NK-92 (cell line): ENCODE measurements around the gene RNF7.
"Not testable (repeated sequence)": the region's sequence is repeated elsewhere in the genome, so short reads cannot be mapped to it uniquely, and the experiment has no call there.

Experiments used
- DNase-seq: peaks from one replicate; lab custom pipeline; 2025; ENCODE audit not compliant: unreplicated experiment; lab: John Stamatoyannopoulos, UW

Gene RNF7

GRCh38 chr3:141735176-141735575 lies 2.9 kb upstream of the RNF7 start:
- DNase-seq: no peak

- DNase-seq: no peak
Measured at GRCh38 chr3:141735770-141736465, 2.2 kb upstream of the RNF7 start.

GRCh38 chr3:141737093-141737492 lies 1.0 kb upstream of the RNF7 start:
- DNase-seq: no peak

DNA sequence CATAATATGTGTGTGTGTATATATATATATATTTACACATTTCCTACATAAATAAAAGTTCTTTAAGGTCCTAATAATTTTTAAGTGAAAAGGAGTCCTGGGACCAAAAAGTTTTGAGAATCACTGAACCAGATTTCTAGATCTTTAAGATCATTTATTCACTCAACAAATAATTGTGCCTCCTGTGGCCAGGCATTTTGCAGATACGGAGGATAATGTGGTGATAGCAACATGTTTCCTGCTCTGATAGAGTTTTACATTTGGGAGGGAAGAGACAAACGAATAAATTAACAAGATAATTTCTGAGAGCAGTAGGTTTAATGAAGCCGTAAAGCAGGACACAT lies 448 bp upstream of the RNF7 start:
- DNase-seq: no peak

DNA sequence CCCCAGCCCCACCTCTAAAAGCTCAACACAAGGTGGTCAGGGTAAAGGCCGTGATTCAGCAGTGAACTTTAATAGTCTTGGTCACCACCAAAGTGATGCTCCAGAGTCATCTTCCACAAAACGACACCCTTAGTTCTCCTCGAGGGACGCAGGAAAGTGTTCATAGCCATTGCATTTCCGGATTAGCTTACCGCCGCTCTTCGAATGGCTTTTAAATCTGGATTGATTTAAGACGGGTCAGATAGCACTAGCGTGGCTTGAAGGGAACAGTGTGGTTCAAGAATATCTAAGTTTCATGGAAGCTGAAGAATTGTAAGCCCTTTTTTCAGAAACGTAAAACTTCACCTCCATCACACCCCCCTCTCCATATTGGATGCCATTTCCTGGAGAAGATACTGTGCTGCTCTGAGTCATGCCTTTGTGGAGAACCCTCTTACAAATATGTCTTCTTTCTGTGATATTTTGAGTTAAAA lies 829 bp downstream of the RNF7 start:
- DNase-seq: no peak

DNA sequence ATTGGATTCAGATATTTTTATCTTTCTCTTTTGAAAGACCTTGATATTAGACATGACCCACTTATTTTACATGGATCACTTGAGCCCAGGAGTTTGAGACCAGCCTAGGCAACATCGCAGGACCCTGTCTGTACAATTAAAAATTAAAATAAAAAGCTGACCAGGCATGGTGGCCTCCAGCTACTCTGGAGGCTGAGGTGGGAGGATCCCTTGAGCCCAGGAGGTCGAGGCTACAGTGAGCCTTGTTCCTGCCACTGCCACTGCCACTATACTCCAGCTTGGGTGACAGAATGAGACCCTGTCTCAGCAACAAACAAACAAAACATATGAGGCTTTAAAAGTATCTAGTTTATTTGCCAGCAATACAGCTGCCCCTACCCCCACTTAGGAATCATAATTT lies 1.6 kb downstream of the RNF7 start:
- DNase-seq: no peak

GRCh38 chr3:141740349-141740748 lies 2.3 kb downstream of the RNF7 start:
- DNase-seq: no peak

DNA sequence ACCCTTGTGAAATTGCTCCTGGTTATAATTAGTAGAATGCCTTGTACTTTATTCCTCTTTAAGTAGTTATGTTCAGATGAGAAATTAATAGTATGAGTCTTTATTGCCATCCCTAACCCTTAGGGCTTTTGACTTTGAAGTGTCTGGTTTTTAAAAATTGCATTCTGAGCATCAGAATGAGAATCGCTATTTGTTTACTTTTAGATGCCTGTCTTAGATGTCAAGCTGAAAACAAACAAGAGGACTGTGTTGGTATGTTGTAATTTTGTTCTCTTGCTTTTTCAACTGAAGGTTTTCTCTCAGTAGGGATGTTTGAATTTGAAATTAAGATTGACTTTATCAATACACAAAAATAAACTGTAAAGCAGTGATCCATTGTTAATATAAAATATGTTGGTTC lies 5.2 kb downstream of the RNF7 start:
- no peak for DNase-seq

GRCh38 chr3:141746962-141747361 lies 8.9 kb downstream of the RNF7 start:
- DNase-seq: no peak

GRCh38 chr3:141753399-141753798 lies 15.3 kb downstream of the RNF7 start:
- no peak for DNase-seq

GRCh38 chr3:141754032-141754431 lies 15.9 kb downstream of the RNF7 start:
- DNase-seq: no peak

- DNase-seq: not testable (repeated sequence)
Measured at GRCh38 chr3:141762552-141762951, 24.5 kb downstream of the RNF7 start.

- DNase-seq: no peak
Measured at GRCh38 chr3:141763088-141763750, 25.1 kb downstream of the RNF7 start, which contains the start of gene GRK7. Gene GRK7, plus strand, starts transcription at chr3:141763408. Its CDS starts 14,877 bp downstream, at chr3:141778285.

- DNase-seq: no peak
Measured at GRCh38 chr3:141764045-141764444, 25.9 kb downstream of the RNF7 start.

DNA sequence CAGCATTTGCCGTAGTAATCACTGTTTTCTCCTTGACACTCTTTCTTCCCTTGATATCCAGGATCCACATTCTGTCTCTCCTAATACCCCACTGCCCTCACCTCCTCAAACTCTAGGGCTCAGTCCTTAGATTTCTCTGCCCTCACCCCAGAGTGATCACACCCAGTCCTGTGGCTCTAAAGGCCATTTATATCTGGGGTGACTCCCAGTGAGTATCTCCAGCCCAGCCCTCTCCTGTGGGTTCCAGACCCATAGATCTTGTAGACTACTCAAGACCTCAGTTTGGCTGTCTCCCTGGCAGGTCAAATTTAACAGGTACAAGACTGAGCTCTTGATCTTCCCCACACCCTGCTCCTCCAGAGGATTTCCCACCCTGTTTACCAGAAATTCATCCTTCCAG lies 26.4 kb downstream of the RNF7 start:
- no peak for DNase-seq

DNA sequence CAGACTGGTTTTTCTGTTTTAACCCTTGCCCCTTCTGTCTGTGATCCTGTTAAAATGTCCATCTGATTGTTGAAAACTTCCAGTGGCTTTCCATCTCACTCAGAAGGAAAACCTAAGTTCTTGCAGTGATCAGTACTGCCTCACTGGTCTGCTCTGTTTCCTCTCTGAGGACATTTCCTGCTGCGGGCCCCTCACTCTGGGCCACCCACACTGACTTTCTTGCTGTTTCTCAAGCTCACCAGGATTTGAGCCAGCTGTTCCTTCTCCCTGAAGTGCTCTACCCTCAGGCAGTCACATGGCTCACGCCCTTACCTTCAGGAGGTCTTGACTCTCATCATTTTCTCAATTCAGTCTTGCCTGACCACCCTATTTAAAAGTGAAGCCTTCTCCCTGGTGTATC lies 26.9 kb downstream of the RNF7 start:
- no peak for DNase-seq

- DNase-seq: no peak
Measured at GRCh38 chr3:141767066-141767465, 29.0 kb downstream of the RNF7 start.

DNA sequence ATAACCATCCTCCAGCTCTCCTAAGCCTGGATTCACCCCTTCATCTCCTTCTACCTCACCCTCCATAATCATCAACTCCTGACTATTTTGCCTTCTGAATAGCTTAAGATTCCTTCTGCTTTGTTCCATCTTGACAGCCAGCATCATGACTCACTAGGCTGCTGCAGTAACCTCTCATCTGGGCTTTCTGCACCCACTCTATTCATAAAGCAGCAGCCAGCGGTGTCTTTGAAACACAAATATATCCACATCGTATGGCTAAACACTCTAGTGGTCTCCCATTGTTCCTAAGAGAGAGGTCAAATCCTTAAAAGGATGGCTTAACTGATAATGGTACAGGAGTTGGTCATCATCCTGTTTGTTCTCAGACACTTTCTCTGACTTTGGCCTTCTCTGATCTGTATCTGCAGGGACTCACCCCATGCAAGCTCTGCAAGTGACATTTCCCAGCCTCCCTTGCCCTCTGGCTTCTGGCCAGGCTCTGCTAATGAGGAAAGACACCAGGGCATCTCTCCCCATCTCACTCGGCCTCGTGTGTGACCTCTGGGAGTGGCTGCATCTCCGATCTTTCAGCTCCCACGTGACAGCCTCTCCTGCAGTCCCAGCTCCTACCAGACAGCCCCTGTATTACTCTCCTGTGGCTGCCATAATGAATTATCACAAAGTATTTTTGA lies 31.3 kb downstream of the RNF7 start:
- DNase-seq: no peak

DNA sequence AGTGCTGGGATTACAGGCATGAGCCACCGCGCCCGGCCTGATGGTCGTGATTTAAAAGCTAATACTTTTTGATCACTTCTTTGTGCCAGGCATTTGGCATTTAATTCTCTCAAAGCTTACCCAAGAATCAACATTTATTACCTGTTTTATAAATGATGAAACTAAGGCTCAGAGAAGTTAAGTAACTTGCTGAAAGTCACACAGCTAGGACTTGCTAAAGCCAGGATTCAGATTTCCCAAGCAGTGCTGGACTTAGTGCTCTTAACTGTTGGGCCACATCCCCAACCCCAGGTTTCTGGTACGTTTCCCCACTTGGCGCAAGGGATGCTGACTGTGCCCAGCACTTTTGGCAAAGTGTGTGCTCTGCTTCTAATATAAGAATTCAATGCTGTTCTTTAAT lies 35.6 kb downstream of the RNF7 start:
- no peak for DNase-seq

- no peak for DNase-seq
Measured at GRCh38 chr3:141776376-141776775, 38.3 kb downstream of the RNF7 start.

DNA sequence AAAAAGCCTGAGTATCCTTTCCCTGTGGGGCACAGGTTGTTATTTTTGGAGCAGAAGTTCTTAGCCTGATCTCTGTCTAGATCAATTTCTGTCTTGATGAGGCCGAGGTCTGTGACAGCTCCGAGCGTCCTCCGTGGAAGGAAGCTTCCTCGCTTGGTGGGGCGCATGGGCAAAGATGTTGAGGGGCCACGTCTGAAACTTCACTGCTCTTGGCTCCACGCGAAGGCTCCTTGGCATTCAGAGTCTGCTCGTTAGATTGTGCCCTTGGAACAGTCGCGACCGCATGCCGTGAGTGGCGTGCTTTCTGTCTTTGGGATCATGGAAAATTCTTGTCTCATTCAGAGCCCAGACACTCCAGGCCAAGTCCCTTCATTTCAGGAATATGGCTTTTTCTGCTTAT lies 38.8 kb downstream of the RNF7 start:
- no peak for DNase-seq
